Subcutaneous adipose tissue (tissue), 4 donors: ENCODE measurements around the gene MYOM1. TPM values are rescaled to one million over a fixed set of nuclear protein-coding genes. Genes with fewer than 3 reads are reported as not detected.

Experiments
- total RNA-seq, 4 donors: library from RNA; depleted of rRNA; stranded (reverse); fragments of >200 nt; gene quantifications; one replicate each; pipeline ENCODE4 v1.1.0, GENCODE V29; 2016
- TF ChIP-seq, protein P1 (sequence below): fragments of 450-650 bp; IDR thresholded peaks from one replicate; pipeline ENCODE4 v1.5.1; 2016; ENCODE audit warnings: low read depth, mild to moderate bottlenecking, control low read depth, antibody characterized with exemption, moderate library complexity

MYOM1 gene
- total RNA-seq, 4 donors from 2014 or later, result 3.7 to 14.1 (median 6.6) TPM

DNA sequence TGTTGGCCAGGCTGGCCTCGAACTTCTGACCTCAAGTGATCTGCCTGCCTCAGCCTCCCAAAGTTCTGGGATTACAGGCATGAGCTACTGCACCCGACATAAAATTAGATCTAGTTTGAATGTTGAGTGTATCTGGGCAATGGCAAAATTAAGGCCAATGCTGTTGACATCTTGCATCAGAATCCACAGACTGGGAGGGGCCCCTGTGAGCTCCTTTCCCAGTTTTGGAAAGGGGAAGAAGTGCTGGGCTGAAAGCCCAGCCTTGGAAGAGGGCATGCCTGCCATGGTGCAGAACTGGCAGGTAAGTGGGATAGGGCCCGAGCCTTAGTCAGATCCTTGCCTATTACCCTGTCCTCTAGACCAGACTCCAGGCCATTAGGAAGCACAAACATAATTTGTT, 4.5 kb upstream of the MYOM1 start:
- TF ChIP-seq, protein P1, sequence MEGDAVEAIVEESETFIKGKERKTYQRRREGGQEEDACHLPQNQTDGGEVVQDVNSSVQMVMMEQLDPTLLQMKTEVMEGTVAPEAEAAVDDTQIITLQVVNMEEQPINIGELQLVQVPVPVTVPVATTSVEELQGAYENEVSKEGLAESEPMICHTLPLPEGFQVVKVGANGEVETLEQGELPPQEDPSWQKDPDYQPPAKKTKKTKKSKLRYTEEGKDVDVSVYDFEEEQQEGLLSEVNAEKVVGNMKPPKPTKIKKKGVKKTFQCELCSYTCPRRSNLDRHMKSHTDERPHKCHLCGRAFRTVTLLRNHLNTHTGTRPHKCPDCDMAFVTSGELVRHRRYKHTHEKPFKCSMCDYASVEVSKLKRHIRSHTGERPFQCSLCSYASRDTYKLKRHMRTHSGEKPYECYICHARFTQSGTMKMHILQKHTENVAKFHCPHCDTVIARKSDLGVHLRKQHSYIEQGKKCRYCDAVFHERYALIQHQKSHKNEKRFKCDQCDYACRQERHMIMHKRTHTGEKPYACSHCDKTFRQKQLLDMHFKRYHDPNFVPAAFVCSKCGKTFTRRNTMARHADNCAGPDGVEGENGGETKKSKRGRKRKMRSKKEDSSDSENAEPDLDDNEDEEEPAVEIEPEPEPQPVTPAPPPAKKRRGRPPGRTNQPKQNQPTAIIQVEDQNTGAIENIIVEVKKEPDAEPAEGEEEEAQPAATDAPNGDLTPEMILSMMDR, result no peak

DNA sequence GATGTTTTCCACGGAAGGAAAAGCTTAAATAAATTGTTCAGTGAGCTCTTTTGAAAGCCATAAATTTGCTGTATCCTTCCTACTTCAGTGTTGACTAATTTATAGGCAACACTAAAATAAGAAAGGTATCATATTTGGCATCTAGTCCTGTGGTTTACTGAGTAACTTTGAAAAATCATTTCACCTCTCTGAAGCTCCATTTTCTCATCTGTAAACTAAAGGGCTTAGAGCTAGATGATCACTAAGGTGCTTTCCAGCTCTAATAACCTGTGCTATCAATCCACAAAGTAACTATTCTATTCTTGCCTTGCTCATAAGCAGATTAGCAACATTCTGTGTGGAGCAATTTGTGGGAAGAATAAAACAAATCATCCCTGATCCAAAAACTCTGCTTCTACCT, 3.6 kb upstream of the MYOM1 start:
- TF ChIP-seq, protein P1, result no peak

DNA sequence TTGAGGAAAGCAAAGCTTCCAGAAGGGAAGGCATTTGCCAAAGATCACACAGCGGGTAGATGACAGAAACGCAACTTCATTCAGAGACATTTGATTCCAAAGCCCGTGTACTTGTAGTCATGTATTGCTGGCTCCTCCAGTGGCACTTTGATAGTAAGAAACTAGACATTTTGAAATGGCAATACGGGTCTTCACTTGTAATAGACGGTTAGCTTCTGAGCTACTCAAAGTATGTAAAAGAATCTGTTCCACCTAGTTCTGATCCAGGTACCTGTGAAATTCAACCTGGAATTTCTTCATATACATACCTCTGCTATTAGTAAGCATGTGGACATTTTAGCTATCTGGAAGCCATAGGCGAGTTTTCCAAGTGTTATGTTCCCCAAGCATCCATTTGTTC, 1.7 kb upstream of the MYOM1 start:
- TF ChIP-seq, protein P1, result no peak

DNA sequence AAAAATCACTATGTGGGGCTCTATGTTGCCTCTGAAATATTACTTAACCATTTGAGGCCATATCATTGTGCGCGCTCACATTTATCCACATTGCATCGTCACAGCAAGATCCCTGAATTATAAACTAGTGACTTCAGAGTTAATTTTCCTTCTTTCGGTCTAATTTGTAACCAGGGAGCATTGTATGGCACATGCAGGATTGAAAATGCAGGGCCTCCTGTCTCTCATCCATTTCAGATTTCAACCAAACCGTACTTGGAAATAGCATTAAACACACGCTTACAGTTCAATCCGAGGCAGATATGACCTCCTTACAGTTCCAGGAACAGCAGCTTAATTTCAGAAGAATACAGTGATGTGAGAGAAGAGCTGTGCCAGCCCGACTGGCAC, 532 bp downstream of the MYOM1 start:
- TF ChIP-seq, protein P1, result no peak

DNA sequence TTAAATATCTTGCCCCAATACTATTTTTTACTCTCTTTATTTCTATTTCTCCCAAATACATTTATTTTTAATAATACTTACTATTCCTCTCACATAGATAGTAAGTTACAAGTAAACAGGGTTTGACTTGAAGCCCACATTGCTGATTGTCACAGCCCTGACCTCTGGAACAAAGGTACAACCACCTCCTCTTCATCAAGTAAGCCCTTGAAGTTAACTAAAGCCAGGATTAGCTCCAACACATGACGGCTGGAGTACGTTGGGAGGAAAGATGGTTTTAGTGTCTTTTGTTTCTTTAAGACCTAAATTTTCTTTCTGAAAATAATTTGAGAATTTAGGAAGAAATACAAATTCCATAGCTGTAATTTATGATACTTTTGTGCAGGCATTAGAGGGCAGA, 949 bp downstream of the MYOM1 start:
- TF ChIP-seq, protein P1, result no peak

DNA sequence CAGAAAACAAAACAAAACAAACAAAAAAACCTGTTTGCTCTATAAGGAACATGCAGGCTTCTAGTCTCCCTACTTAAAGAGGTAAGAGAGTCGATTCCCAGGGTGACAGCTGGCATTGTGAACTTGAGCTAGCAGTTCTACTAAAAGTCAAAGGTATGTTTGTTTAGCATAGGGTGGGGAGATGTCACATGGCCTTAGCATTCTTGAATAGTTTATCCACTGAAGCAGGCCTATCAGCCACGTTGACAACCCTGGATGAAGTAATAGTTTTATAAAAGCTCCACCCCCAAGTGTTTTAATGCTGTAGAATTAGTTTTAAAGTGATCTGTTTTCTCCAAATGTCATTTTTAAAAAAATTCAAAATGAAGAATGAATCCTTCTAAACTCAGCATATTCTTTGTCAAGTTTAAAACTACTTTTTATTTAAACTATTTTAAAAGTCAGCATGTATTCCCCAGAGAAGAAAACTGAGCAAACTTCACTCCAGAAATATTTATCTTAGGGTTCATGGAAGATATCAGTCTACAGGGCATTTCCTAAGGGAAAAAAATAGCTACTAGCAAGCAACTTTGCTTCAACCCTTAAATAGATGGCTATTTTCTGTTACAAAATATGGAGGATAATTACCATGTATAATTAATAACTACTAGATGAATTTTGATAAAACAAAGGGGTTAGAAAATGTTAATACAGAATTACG, 1.7 kb downstream of the MYOM1 start:
- TF ChIP-seq, protein P1, result no peak

DNA sequence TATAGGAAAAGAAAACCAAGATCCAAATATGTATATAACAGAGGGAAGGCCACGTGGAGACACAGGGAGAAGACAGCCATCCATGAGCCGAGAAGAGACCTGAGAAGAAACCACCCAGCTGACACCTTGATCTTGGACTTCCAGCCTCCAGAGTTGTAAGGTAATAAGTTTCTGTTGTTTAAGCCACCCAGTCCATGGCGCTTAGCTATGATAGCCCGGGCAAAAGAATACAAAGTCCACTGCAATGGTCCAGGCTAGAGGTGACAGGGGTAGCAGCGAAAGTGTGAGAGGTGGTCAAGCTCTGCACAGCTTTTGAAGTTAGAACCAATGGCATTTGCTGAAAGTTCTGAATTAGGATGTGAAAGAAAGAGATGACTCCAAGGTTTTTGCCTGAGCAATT, 2.8 kb downstream of the MYOM1 start:
- TF ChIP-seq, protein P1, result no peak
